Hepatocyte (in vitro differentiated cells): ENCODE results near the gene STAC2. TPM values are rescaled to one million over a fixed set of nuclear protein-coding genes. Genes with fewer than 3 reads are reported as not detected.

Experiments used
- DNase-seq: peaks from one replicate; pipeline ENCODE4 v3.0.0-alpha.2; 2016; ENCODE audit warnings: low spot score
- H2AFZ ChIP-seq: fragments of 200-600 bp; sonication (generic); 2 replicates; pipeline ENCODE4 v1.6.0; 2016; ENCODE audit warnings: antibody characterized with exemption, mild to moderate bottlenecking
- H3K27ac ChIP-seq: fragments of 200-600 bp; sonication (generic); 2 replicates; pipeline ENCODE4 v1.5.1; 2016; ENCODE audit warnings: mild to moderate bottlenecking
- H3K27me3 ChIP-seq: fragments of 200-600 bp; sonication (generic); 2 replicates; pipeline ENCODE4 v1.6.1; 2016
- H3K36me3 ChIP-seq: fragments of 200-600 bp; sonication (generic); replicated peaks from 2 replicates; pipeline ENCODE4 v1.5.1; 2016; ENCODE audit warnings: low read depth; ENCODE audit not compliant: insufficient read depth
- H3K4me1 ChIP-seq: fragments of 200-600 bp; sonication (generic); 2 replicates; pipeline ENCODE4 v1.5.1; 2016; ENCODE audit warnings: mild to moderate bottlenecking, moderate library complexity; ENCODE audit not compliant: insufficient read depth
- H3K4me2 ChIP-seq: fragments of 200-600 bp; sonication (generic); 2 replicates; pipeline ENCODE4 v1.6.0; 2016
- H3K4me3 ChIP-seq: fragments of 200-600 bp; sonication (generic); 2 replicates; pipeline ENCODE4 v1.5.1; 2016; ENCODE audit warnings: mild to moderate bottlenecking
- H3K79me2 ChIP-seq: fragments of 200-600 bp; sonication (generic); 2 replicates; pipeline ENCODE4 v1.6.0; 2017; ENCODE audit warnings: mild to moderate bottlenecking
- H3K9me2 ChIP-seq: fragments of 200-600 bp; sonication (generic); replicated peaks from 2 replicates; pipeline ENCODE4 v1.6.0; 2017; ENCODE audit warnings: mild to moderate bottlenecking; ENCODE audit not compliant: insufficient read depth
- H3K9me3 ChIP-seq: fragments of 200-600 bp; sonication (generic); 2 replicates; pipeline ENCODE4 v1.5.1; 2016; ENCODE audit warnings: low read depth, mild to moderate bottlenecking
- H4K20me1 ChIP-seq: fragments of 200-600 bp; sonication (generic); 2 replicates; pipeline ENCODE4 v1.6.0; 2016; ENCODE audit warnings: mild to moderate bottlenecking; ENCODE audit not compliant: insufficient read depth, poor library complexity, severe bottlenecking
- EZH2 ChIP-seq: fragments of 200-600 bp; sonication (generic); IDR thresholded peaks from 2 replicates; pipeline ENCODE4 v1.6.1; 2016; ENCODE audit warnings: antibody characterized with exemption, mild to moderate bottlenecking, borderline replicate concordance
- EZH2phosphoT487 ChIP-seq: fragments of 200-600 bp; sonication (generic); IDR thresholded peaks from one replicate; pipeline ENCODE4 v1.6.1; 2018; ENCODE audit warnings: antibody characterized with exemption, mild to moderate bottlenecking, low read depth, moderate library complexity; ENCODE audit not compliant: unreplicated experiment, severe bottlenecking
- WGBS: methylation state at CpG from one replicate; pipeline ENCODE4 v1.1.6; 2016; ENCODE audit warnings: low lambda C conversion rate; ENCODE audit errors: missing lambda C conversion rate; 5-methylcytosine and 5-hydroxymethylcytosine counted together
- polyA plus RNA-seq: library from polyadenylated mRNA; unstranded; fragments of >200 nt; fragmentation: Nextera tagmentation; extraction: Ambion mirVana; gene quantifications from 2 replicates; pipeline ENCODE4 v1.2.1, GENCODE V29; 2016
- total RNA-seq: library from RNA; depleted of rRNA; stranded (reverse); fragments of >200 nt; gene quantifications from 2 replicates; pipeline ENCODE4 v1.2.3, GENCODE V29; 2014
- TF ChIP-seq, protein P1 (sequence below): fragments of 200-600 bp; sonication (generic); IDR thresholded peaks from 2 replicates; pipeline ENCODE4 v1.5.1; 2016; ENCODE audit warnings: antibody characterized with exemption, mild to moderate bottlenecking; ENCODE audit not compliant: poor library complexity

Gene STAC2
- total and polyA plus RNA-seq, 2 experiments from 2014 or later = 0.31 TPM; not detected in 1

GRCh38 chr17:39181303-39181702, 44.4 kb downstream of the STAC2 start:
- no peaks in the 10 kb centered on the region for H3K79me2 ChIP-seq
- H3K9me3 ChIP-seq = no peaks in the 10 kb centered on the region
- H3K27ac ChIP-seq = no peak overlapping the region
- no peaks in the 10 kb centered on the region for H3K27me3 ChIP-seq
- no peak overlapping the region for H3K4me2 ChIP-seq
- no peaks in the 10 kb centered on the region for H3K9me2 ChIP-seq
- no peak for DNase-seq
- H2AFZ ChIP-seq = no peak overlapping the region
- H3K4me3 ChIP-seq = no peak overlapping the region
- no peaks in the 10 kb centered on the region for H3K4me1 ChIP-seq
- H4K20me1 ChIP-seq = no peaks in the 10 kb centered on the region
- H3K36me3 ChIP-seq = no peaks in the 10 kb centered on the region
- no peak for TF ChIP-seq EZH2
- TF ChIP-seq, protein P1, sequence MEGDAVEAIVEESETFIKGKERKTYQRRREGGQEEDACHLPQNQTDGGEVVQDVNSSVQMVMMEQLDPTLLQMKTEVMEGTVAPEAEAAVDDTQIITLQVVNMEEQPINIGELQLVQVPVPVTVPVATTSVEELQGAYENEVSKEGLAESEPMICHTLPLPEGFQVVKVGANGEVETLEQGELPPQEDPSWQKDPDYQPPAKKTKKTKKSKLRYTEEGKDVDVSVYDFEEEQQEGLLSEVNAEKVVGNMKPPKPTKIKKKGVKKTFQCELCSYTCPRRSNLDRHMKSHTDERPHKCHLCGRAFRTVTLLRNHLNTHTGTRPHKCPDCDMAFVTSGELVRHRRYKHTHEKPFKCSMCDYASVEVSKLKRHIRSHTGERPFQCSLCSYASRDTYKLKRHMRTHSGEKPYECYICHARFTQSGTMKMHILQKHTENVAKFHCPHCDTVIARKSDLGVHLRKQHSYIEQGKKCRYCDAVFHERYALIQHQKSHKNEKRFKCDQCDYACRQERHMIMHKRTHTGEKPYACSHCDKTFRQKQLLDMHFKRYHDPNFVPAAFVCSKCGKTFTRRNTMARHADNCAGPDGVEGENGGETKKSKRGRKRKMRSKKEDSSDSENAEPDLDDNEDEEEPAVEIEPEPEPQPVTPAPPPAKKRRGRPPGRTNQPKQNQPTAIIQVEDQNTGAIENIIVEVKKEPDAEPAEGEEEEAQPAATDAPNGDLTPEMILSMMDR = no peak
- no peak for TF ChIP-seq EZH2phosphoT487
- WGBS = 92% methylated on average over 5 of the region's 5 CpGs

GRCh38 chr17:39178536-39178935, 47.2 kb downstream of the STAC2 start:
- H3K27ac ChIP-seq = peak overlapping the region; percentile 52

DNA sequence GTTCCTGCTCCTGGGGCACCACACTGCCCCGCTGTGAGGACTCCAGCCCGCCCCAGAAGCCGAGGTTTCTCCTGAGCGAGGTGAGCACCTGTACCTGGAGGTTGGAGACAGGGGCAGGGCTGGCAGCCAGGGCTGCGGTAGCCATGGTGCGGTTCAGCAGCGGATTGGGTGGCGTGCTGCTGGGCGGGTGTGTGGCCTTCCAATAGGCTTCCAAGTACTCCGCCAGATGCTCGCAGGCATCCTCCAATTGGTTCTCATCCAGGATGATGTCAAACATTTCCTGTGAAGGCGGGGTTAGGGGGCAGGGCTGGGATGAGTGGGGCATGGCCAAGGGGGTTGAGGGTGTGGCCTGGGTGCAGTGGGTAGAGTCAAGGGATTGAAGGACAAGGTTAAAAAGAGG, 48.5 kb downstream of the STAC2 start:
- no peak overlapping the region for H3K27ac ChIP-seq
- H3K9me3 ChIP-seq = no peaks in the 10 kb centered on the region
- 91% methylated on average over 12 of the region's 12 CpGs for WGBS
- TF ChIP-seq EZH2phosphoT487 = no peak
- TF ChIP-seq, protein P1 = no peak
- no peak for TF ChIP-seq EZH2
- H2AFZ ChIP-seq = no peak overlapping the region
- H3K36me3 ChIP-seq = no peaks in the 10 kb centered on the region
- no peak for DNase-seq
- H3K4me1 ChIP-seq = no peaks in the 10 kb centered on the region
- H3K4me3 ChIP-seq = no peak overlapping the region
- H3K79me2 ChIP-seq = no peaks in the 10 kb centered on the region
- no peaks in the 10 kb centered on the region for H3K27me3 ChIP-seq
- no peaks in the 10 kb centered on the region for H3K9me2 ChIP-seq
- H4K20me1 ChIP-seq = no peaks in the 10 kb centered on the region
- H3K4me2 ChIP-seq = no peak overlapping the region

More at GRCh38 chr17:39178536-39178935, 47.2 kb downstream of the STAC2 start:
- TF ChIP-seq EZH2phosphoT487 = no peak
- TF ChIP-seq, protein P1 = no peak
- TF ChIP-seq EZH2 = no peak
- H3K4me1 ChIP-seq = no peaks in the 10 kb centered on the region
- no peaks in the 10 kb centered on the region for H3K27me3 ChIP-seq
- no peak for DNase-seq
- H3K4me2 ChIP-seq = no peak overlapping the region
- no peak overlapping the region for H3K4me3 ChIP-seq
- no peaks in the 10 kb centered on the region for H3K9me3 ChIP-seq
- no peaks in the 10 kb centered on the region for H3K79me2 ChIP-seq
- no peaks in the 10 kb centered on the region for H4K20me1 ChIP-seq
- no peaks in the 10 kb centered on the region for H3K9me2 ChIP-seq
- no peak overlapping the region for H2AFZ ChIP-seq
- WGBS = 65% methylated on average over 4 of the region's 4 CpGs
- H3K36me3 ChIP-seq = no peaks in the 10 kb centered on the region

DNA sequence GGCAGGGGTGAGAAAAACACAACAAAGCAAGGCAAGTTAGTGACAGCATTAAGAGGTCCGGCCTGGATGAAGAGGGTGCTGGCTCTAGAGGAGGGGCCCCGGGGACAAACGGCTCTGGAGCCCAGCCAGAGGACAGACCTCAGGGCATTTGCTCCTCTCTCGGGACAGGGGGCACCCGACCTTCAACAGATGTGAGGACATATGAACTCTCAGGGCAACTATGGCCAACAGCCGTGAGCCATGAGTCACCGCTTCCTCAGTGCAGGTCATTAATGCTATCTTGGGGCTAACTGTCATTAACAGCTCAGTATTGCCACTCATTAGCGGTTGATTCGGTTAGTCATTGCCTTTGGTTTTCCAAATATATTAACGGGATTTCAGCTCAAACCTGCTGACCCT, 50.1 kb downstream of the STAC2 start:
- no peaks in the 10 kb centered on the region for H3K9me3 ChIP-seq
- H3K9me2 ChIP-seq = no peaks in the 10 kb centered on the region
- no peak overlapping the region for H3K4me2 ChIP-seq
- no peaks in the 10 kb centered on the region for H3K4me1 ChIP-seq
- no peaks in the 10 kb centered on the region for H3K27me3 ChIP-seq
- TF ChIP-seq EZH2 (no peak), EZH2phosphoT487 (no peak)
- TF ChIP-seq, protein P1 = no peak
- H4K20me1 ChIP-seq = no peaks in the 10 kb centered on the region
- 84% methylated on average over 10 of the region's 10 CpGs for WGBS
- no peaks in the 10 kb centered on the region for H3K36me3 ChIP-seq
- no peak for DNase-seq
- H3K79me2 ChIP-seq = no peaks in the 10 kb centered on the region
- no peak overlapping the region for H3K27ac ChIP-seq
- no peak overlapping the region for H2AFZ ChIP-seq
- H3K4me3 ChIP-seq = no peak overlapping the region
